H1 (cell line): ENCODE data around the gene DNAAF8. TPM values are rescaled to one million over a fixed set of nuclear protein-coding genes. Genes with fewer than 3 reads are reported as not detected.

Experiments used
- FOSL1 ChIP-seq: IDR thresholded peaks from 2 replicates; pipeline ENCODE4 v1.6.1; 2011; ENCODE audit warnings: mild to moderate bottlenecking, low read depth, low read length, moderate library complexity; ENCODE audit not compliant: insufficient read depth
- MAX ChIP-seq: IDR thresholded peaks from 2 replicates; pipeline ENCODE4 v1.6.1; 2012; ENCODE audit warnings: inconsistent platforms
- POLR2A ChIP-seq, 2 experiments: IDR thresholded peaks; 1 replicate in 1 of 2; 2 replicates in 1 of 2; pipeline ENCODE4 v1.6.1; 2011; ENCODE audit warnings: low read depth in 2 of 2, low read length in 2 of 2, mild to moderate bottlenecking in 2 of 2; ENCODE audit errors: control extremely low read depth in 1 of 2
- polyA plus RNA-seq, 7 experiments: library from polyadenylated mRNA; depleted of rRNA in 3 of 7; stranded (reverse) in 5 of 7; unstranded in 2 of 7; fragments of >200 nt in 5 of 7; fragments of 200-250 nt in 2 of 7; gene quantifications; 1 replicate in 5 of 7; 2 replicates in 1 of 7; 4 replicates in 1 of 7; pipeline versions ENCODE4 v1.2.1 to v1.2.3, GENCODE V29; 2011 to 2013; ENCODE audit warnings: missing spikeins in 2 of 7, mixed read lengths in 2 of 7
- total RNA-seq: library from RNA; stranded (reverse); fragmentation: NEBNext Ultra II Directional; extraction: Animal tissue kit (Norgen Biotek cat#: 25700); gene quantifications from 2 replicates; pipeline ENCODE4 v1.2.1, GENCODE V29; 2021

The DNAAF8 gene
- total and polyA plus RNA-seq, 2 of the 8 experiments (the other 6 are each of a cell fraction or from before 2014, with no cell fraction given): 0.39 TPM; not detected in 1

- TF ChIP-seq MAX (no peak), FOSL1 (no peak), POLR2A (IDR thresholded peaks at IDR 0.05; ENCODE audit: control extremely low read depth in 1 of 2, low read depth in 2 of 2, low read length in 2 of 2) (no peak; a peak in 1 of 3 replicates)
Observed at GRCh38 chr16:4696172-4696904, 38.0 kb upstream of the DNAAF8 start (continued).
